ENCODE data around the gene MAP4K4.

Gene MAP4K4

DNA sequence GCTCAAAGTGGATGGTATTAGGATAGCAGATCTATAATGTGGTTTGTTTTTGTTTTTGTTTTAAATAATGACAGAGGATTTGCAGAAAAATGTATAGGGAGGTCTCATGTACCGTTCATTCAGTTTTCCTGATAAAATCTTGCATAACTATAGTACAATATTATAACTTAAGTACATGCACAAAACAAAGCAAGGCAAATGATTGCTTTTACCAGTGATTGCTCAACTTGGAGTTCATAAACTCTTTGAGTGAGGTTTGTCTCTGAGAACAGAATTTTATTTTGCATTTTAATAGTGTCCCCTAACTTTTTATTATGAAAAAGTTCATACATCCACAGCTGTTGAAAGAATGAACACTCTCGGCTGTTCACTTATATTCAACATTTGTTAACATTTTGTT is 96.6 kb downstream of the MAP4K4 start:
- no peak for DNase-seq

- no peak for DNase-seq
Observed at GRCh38 chr2:101795033-101795432, 97.5 kb downstream of the MAP4K4 start.

GRCh38 chr2:101796825-101797600 is 99.5 kb downstream of the MAP4K4 start:
- DNase-seq, result no peak

DNA sequence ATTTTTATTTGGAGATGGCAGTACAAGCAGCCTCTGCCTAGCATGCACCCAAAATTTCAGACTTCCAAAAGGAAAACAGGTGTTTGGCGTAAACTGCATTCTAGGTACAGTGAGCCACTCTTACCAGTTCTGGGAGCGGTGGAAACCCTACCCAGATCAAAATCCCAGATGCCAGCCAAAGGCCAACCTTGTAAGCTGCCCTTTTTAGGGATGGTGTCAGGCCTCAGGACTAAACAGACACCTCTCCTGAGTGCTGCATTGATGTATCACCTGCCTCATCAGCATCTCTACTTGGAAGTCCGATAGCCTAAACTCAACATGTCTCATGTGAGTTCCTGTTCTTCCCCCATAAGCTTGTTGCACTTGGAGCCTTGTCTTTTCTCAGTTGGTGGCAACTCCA is 104.0 kb downstream of the MAP4K4 start:
- no peak for DNase-seq

GRCh38 chr2:101802329-101802728 is 104.8 kb downstream of the MAP4K4 start:
- no peak for DNase-seq

DNA sequence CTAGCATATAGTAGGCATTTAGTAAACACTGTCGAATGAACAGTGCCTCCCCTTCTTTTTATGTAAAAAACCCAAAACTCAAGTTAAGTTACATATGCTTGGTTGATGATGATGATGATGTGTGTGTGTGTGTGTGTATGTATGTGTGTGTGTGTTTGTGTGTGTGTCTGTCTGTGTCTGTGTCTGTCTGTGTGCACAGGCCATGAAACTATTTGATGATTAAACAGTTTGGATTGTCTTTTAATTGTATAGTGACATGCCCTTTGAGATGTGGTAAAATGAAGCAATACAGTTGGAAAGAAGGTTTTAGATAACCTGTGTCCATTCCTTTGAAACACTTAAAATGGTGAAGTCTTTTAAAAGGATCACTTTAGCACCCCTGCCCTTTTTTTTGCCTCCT is 105.6 kb downstream of the MAP4K4 start:
- DNase-seq, result no peak

DNA sequence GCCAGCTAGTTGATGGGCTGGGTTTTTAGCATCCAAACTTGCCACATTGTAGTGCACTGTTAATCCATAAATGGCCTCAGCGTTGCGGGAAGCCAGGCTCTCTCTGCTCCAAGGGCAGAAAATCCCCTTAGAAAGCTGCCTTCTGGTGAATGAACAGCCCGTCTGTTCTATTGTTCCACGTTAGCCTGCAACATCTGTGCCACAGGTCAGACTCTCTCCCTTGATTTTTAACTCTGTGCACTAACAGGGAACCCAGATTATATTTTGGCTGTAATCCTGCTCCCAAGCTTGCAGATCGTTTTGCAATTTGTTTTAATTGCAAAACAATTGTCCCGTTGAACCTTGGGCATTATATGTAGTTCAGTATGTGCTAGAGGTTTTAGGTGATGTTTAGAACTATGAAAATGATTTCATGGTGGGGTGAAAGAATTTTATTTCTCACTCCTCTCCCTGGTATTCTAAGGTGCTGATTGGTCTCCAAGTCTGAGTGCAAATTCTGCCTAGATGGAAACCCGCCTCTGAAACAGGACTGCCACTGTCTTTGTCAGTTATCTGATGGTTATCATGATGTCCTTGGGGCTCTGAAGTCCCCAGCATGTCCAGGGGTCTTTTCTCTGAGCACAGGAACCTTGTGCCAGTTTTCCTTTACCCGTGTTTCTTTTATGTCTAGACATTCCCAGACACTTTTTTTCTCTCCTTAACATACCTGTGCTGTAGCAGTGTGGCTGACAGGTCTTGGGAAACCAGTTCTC is 106.6 kb downstream of the MAP4K4 start:
- no peak for DNase-seq

- DNase-seq, result no peak
Observed at GRCh38 chr2:101805152-101806088, 107.9 kb downstream of the MAP4K4 start.

DNA sequence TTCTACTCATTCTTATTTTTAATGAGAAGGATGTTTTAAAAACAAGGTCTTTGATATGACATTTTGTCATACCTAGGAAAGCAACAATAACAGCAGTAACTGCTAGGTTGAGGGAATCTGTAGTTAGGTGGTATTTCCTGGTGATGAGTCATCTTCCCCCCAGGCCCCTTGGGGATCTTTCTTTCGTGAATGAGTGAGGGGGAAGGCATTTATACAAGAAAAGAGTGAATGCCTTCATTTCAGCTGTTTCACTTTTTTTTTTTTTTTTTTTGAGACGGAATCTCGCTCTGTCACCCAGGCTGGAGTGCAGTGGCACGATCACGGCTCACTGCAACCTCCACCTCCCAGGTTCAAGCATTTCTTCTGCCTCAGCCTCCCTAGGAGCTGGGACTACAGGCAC is 108.6 kb downstream of the MAP4K4 start:
- DNase-seq, result no peak

- DNase-seq, result no peak
Observed at GRCh38 chr2:101806701-101807100, 109.2 kb downstream of the MAP4K4 start.

- DNase-seq, result no peak
Observed at GRCh38 chr2:101807242-101807641, 109.7 kb downstream of the MAP4K4 start.

DNA sequence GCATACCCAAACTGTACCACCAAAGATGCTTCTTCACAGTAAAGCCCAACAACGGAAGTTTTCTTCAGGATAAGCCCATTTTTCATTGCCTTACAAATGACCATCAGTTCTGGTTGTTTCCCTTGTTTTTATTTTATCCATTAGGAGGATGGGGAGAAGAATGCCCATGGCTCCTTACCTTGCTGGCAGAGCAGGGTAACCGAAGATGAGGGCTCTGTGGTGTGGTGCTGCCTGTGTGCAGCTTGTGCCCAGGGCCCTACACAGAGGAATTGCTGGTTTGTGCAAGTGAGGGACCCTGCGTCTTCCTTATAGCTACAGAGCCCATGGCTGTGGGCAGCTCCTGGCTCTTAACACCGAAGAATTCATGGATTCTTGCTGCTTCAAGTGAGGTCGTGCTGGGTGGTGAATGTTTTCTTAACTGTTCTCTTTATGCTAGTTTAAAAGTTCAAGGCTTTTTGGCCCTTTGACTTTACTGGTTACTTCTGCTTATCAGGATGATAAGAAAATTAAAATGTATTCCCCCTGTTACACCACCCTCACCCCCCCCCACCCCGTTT is 110.6 kb downstream of the MAP4K4 start:
- no peak for DNase-seq

GRCh38 chr2:101809698-101810097 is 112.2 kb downstream of the MAP4K4 start:
- DNase-seq, result no peak

GRCh38 chr2:101811226-101812015 is 113.9 kb downstream of the MAP4K4 start:
- DNase-seq, result no peak

DNA sequence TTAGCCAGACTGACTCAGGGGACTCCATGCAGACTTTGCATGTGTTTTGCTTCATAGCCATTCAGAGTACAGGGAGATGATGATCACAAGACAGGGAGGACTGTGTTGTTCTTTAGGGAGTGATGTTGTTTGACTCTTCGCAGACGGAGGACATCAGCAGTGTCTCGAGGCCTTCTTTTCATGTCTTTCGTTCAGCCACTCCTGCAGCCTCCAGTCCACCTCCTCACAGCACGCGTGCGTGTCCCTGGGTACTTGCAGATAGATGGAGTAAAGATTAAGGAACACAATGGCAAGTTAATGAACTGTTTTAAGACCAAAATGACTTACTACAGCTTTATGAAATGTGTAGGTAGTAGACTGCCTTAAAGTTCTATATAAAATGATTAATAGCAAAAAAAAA is 114.7 kb downstream of the MAP4K4 start:
- DNase-seq, result no peak

GRCh38 chr2:101814752-101815151 is 117.2 kb downstream of the MAP4K4 start:
- no peak for DNase-seq

- no peak for DNase-seq
Observed at GRCh38 chr2:101815154-101815553, 117.6 kb downstream of the MAP4K4 start.

GRCh38 chr2:101815739-101816391 is 118.4 kb downstream of the MAP4K4 start:
- no peak for DNase-seq

DNA sequence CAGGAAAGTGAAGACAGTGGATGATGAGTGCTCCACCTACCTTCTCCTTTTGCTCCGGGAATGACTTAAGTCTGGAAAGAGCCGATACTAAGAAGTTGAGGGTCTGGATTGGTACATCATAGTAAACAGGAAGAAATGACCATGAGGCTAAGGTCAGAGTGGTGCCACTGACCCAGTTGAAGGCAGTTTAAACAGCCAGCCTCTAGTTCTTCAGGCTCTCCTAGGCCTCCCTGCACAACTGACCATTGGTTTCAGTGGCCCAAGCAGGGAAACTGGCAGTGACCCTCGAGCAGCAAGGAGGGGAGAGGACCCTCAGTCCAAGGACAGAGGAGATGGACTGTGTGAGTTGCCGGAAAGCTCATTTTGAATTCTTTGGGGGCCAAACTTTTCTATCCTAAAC is 119.1 kb downstream of the MAP4K4 start:
- DNase-seq, result no peak

DNA sequence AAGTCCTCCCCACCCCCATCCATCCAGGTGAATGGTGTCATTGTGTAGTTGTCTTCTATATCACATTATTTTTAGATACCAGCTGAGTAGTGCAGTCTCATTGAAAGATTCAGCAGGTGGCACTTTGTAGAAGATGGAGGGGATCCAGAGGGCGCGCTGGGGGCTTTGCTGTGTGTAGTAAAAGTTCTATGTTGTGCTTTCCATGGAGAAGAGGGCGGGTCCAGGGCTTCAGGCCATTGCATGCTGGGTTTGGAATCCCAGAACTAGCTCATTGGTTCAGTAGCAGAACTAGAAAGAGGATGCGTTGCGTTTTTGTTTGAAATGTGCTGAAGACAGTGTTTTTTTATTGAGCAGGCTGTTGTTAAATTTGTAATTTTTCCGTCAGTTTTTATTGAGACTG is 120.0 kb downstream of the MAP4K4 start:
- DNase-seq, result no peak

All from CD4-positive, alpha-beta T cell treated with Interferon gamma for 1 hour (primary cell).